Measurements from ENCODE around the gene DOCK1.

DNA sequence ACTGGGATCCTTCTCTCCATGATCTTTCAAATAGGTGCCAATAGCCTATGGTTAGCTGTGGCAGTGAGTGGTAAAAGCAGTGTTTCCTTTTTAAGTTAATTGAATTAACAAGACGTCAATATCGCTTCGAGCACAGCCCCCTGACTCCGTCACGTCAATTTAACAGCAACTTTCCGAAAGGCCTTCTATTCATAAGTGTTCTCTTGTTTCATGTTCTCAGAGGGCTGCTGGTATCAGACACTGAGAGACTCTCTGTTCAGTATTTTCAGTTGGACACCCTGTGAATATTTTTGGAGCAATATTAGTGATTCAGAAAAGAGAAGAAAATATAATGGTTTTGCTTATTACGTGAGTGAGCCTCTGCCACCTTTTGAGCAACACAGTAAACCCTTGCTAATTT is 465.4 kb downstream of the DOCK1 start:
- TF ChIP-seq POLR2A (IDR thresholded peaks at IDR 0.05) = no peak
- TF ChIP-seq POLR2AphosphoS5 (IDR thresholded peaks at IDR 0.05) = no peak
- TF ChIP-seq CTCF (IDR thresholded peaks at IDR 0.05) = no peak
- TF ChIP-seq EP300 (IDR thresholded peaks at IDR 0.05) = no peak
